22Rv1 (cell line): ENCODE results near the gene PTPRM.

Experiments
- ZFX ChIP-seq: fragments of 450-650 bp; IDR thresholded peaks from 2 replicates; pipeline ENCODE4 v1.6.1; 2017; ENCODE audit warnings: antibody characterized with exemption, borderline replicate concordance
- TF ChIP-seq, protein P1 (sequence below): fragments of 450-650 bp; IDR thresholded peaks from 2 replicates; pipeline ENCODE4 v1.5.1; 2017; ENCODE audit warnings: mild to moderate bottlenecking

- TF ChIP-seq, protein P1, sequence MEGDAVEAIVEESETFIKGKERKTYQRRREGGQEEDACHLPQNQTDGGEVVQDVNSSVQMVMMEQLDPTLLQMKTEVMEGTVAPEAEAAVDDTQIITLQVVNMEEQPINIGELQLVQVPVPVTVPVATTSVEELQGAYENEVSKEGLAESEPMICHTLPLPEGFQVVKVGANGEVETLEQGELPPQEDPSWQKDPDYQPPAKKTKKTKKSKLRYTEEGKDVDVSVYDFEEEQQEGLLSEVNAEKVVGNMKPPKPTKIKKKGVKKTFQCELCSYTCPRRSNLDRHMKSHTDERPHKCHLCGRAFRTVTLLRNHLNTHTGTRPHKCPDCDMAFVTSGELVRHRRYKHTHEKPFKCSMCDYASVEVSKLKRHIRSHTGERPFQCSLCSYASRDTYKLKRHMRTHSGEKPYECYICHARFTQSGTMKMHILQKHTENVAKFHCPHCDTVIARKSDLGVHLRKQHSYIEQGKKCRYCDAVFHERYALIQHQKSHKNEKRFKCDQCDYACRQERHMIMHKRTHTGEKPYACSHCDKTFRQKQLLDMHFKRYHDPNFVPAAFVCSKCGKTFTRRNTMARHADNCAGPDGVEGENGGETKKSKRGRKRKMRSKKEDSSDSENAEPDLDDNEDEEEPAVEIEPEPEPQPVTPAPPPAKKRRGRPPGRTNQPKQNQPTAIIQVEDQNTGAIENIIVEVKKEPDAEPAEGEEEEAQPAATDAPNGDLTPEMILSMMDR: no peak
- TF ChIP-seq ZFX: no peak
Observed at GRCh38 chr18:8224576-8224975, 657.5 kb downstream of the PTPRM start.
